NCI-H1930 (cell line): ENCODE measurements around the gene KCNN1.
A peak's percentile ranks its signal among the peaks of the same experiment; 100 is the strongest.
"Not testable (repeated sequence)": the region's sequence is repeated elsewhere in the genome, so short reads cannot be mapped to it uniquely, and the experiment has no call there.

Experiments
- DNase-seq, 2 experiments: peaks; one replicate each; lab custom pipeline; 2025; lab: John Stamatoyannopoulos, UW

KCNN1 gene

DNA sequence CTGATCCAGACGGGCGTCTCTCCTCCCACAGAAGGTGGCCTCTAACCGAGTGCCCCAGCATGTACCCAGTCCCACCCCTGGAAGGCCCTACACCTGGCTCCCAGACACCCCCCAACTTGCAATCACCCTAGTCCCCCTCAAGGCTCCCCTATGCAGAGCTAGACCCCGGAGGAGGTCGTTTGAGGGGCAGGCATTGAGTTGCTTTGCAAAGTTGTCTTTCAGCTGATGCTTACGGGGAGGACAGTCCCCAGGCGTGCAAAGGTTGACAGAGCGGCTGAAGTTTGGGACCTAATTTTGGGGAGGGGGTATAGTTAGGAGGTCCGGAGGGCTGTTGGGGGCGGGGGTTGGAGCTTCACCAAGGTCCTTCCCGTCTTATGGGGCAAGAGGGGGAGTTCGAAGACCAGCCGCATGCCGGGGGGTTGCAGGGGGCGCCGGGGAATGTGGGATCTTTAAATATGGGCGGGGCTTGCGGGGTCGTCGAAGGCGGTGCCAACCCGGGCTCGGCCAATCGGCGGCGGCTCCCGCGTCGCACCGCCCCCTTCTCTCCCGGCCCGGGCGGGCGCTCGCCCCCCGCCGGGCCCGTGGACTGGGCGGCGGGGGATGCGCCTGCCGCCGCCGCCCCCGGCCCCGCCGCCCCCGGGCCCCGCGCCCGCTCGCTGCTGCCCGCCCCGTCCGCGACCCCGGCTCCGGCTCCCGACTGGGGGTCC, at the start of gene KCNN1:
Gene KCNN1, plus strand, starts transcription at position 558 of the 707 bp plus-strand sequence. CDS start 6,782 bp downstream, outside the sequence.
- no peak for DNase-seq

DNA sequence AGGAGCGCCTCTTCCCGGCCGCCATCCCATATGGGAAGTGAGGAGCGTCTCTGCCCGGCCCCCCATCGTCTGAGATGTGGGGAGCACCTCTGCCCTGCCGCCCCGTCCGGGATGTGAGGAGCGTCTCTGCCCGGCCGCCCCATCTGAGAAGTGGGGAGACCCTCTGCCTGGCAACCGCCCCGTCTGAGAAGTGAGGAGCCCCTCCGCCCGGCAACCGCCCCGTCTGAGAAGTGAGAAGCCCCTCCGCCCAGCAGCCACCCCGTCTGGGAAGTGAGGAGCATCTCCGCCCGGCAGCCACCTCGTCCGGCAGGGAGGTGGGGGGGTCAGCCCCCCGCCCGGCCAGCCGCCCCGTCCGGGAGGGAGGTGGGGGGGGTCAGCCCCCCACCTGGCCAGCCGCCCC, 48.8 kb upstream of the KCNN1 start:
- DNase-seq = not testable (repeated sequence)

GRCh38 chr19:17919122-17919521, 47.8 kb upstream of the KCNN1 start:
- DNase-seq = not testable (repeated sequence)

GRCh38 chr19:17920527-17920926, 46.4 kb upstream of the KCNN1 start:
- no peak for DNase-seq

GRCh38 chr19:17922138-17922537, 44.8 kb upstream of the KCNN1 start:
- no peak for DNase-seq

- DNase-seq = no peak
These were observed 40.9 kb upstream of the KCNN1 start for GRCh38 chr19:17926044-17926443.

- no peak for DNase-seq
These were observed 37.9 kb upstream of the KCNN1 start for GRCh38 chr19:17929056-17929455.

DNA sequence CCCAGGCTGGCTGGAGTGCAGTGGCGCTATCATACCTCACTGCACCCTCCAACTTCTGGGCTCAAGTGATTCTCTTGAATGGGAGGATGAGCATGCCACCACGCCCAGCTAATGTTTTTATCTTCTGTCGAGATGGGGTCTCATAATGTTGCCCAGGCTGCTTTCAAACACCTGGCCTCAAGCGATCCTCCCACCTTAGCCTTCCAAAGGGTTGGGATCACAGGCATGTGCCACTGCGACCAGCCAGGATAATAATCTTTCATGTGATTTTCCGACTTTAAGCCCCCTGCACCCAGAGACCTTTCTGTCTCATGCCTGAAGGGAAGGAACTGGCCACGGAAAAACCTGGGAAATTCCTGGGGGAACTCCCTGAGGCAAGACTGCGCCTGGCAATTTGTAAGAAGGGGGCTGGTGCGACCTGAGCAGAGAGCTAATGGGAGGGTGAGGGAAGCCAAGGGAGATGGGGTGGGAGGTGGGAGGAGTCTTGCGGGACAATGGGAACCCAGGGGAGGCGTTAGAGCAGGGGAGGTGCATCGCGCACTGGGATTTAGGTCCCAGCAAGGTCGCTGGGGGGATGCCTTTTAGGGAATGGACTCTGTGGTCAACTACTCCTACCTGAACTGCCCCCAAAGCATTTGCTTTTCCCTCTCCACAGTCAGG, 35.2 kb upstream of the KCNN1 start:
- no peak for DNase-seq

DNA sequence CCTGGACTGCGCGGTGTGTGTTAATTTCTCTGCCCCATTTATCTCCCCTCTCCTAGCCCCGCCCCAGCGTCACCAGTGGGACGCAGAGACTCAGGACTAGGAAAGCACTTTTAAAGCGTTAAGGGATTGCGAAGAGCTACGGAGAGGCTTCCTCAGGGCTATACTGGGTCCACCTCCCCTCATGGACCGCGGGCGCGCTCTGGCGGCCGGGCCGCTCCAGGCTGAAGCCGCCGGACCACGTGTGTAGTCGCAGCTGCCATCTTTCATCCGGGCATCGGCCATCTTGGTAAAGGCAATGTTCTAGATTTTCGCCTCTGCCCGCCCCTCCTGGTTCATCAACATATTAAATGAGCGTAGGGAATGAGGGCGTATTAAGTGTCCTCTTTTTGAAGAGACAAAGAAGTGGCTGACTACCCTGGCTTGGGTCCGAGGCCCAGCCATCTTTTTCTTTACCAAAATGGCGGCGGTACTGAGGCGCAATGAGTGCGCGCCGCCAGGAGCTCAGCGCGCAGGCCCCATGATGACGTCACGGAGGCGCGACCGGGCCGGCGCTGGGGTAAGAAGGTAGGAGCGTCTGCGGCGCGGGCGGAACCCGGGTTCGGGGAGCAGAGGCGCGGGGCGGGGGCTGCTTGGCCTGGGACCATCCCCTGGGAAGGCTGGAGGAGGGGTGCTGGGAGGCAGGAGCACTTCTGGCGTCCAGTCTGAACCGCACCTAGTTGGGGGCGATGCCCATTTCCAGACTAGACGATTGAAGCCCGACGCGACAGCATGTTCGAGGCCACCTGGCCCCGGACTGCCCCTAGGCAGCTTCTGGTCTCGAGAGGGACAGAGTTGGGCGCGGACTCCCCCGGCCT, 34.2 kb upstream of the KCNN1 start, which contains the start of gene CCDC124:
Gene CCDC124, plus strand, starts transcription at position 531 of the 854 bp plus-strand sequence. CDS start 3,406 bp downstream, outside the sequence.
- DNase-seq = peak; percentile 74 to 86

GRCh38 chr19:17933414-17934129, 33.3 kb upstream of the KCNN1 start:
- no peak for DNase-seq

- no peak for DNase-seq
These were observed 30.5 kb upstream of the KCNN1 start for GRCh38 chr19:17936379-17936778.

GRCh38 chr19:17937371-17937900, 29.5 kb upstream of the KCNN1 start:
- no peak for DNase-seq

- peak in 1 of 2 experiments; percentile 45 for DNase-seq
These were observed 28.6 kb upstream of the KCNN1 start for GRCh38 chr19:17938092-17938845.

DNA sequence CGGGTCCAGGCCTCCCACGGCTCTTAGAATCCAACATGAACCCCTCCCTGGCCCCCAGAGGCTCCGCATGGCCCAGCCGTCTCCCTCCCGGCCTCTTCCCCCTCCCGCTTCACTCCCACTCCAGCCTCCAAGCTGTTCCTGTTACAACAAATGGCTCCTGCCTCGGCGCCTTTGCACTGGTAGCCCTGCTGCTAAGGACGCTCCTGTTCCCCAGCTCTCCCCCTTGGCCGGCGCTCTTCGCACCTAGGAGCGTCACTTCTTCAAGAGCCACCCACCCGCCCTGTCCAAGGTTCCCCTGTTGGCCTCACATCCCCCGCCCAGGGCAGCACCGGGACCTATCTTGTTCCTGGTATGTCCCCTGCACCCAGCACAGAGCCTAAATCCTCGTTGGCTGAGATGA, 24.7 kb upstream of the KCNN1 start:
- no peak for DNase-seq

DNA sequence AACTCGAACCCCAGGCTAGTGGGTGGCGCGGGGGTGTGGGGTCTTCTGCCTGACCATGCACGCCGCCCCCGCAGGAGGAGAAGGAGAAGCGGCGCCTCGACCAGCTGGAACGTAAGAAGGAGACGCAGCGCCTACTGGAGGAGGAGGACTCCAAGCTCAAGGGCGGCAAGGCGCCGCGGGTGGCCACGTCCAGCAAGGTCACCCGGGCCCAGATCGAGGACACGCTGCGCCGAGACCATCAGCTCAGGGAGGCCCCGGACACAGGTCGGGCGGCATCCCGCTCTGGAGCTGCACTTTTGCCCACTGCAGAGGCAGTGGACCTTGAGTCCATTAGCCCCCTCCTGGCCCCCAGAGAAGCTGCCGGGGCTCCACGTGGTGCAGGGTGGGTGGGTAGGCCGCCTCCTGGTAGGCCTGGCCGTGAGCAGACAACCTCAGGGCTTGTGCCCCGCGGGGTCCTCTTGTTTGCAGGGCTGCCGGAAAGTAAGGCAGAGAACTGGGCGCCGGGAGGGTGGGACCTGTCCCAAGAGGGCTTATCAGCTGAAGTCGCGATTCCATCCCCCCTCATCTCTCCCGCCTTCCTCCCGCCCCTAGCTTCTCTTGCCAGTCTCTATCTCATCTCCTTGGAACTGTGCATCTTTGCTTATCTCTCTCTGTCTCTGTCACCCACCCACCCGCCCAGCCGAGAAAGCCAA, 24.2 kb upstream of the KCNN1 start:
- no peak for DNase-seq

GRCh38 chr19:17943274-17944221, 23.4 kb upstream of the KCNN1 start:
- no peak for DNase-seq

GRCh38 chr19:17944301-17944700, 22.6 kb upstream of the KCNN1 start:
- no peak for DNase-seq

DNA sequence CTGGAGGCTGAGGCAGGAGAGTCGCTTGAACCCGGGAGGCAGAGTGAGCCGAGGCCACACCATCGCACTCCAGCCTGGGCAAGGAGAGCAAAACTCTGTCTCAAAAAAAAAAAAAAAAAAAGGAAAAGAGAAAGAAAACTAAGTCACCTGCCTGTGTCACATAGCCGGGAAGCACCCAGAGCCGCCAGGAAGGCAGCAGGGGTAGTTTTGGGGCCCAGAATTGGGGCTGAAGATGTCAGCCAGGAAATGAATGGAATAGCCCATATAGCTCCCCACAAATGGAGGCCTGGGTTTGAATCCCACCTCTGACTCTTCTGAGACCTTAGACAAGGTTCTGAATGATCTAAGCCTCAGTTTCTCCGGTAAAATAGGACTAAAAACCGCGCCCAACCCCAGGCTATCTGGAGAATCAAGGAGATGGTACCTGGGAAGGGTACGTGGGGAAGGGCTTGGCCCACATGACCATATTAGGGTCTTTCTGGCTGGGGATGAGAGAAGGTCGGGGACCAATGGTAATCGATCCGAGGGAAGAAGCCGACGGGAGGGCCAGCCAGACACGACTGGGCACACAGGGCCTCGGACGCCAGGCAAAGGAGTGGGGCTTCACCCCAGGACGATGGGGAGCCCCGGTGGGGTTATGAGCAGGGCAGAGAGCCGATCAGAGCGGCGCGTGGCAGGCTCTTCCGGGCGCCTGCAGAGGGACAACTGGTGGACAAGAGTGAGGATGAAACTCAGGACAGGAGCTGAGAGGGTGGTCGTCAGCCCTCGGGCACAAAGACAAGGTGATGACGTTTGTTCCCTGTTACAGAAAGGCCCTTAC, 19.7 kb upstream of the KCNN1 start:
- no peak for DNase-seq
